DMS 273 treated with DMSO at 0.1 percent for 48 hours (cell line): ENCODE results near the gene NDUFAF3.
A peak's percentile ranks its signal among the peaks of the same experiment; 100 is the strongest.

Experiments used
- DNase-seq: peaks from one replicate; lab custom pipeline; 2025; lab: John Stamatoyannopoulos, UW

NDUFAF3 gene

DNA sequence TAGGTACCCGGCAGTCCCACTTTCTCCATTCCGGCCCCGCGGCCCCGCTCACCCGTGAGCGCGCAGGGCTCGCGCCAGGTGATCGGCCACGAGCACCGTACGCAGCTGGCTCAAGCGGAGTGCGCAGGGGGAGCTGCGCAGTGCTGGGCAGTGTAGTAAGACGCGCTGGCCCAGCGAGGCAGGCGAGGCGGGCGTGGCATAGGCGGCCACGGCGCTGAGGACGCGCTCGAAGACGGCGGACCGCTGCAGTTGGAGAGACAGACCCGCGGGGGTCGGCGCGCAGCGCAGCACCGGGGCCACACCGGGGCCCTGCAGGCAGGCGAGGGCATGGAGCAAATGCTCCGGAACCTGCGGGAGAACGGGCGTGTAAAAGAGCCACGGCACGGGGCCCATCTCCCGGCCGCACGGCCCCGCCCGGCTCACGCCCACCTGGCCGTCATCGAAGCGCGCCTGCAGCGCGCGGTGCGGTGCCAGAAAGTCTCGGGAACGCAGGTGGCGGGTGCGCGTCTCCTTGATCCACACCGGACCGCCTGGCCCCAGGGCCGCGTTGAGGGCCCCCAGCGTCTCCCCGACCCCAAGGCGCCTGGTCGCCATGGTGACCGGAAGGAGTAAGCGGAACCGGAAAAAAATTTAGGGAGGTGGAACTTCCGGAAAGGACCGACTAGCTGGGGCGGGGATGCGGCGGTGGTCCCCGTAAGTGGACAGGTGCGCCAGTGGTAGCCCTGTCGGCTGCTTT is 3.8 kb upstream of the NDUFAF3 start, which contains the start of gene DALRD3:
TSS of gene DALRD3 (minus strand) at position 610 of the 736 bp plus-strand sequence. CDS start at position 594, 16 bp downstream.
- DNase-seq = no peak

DNA sequence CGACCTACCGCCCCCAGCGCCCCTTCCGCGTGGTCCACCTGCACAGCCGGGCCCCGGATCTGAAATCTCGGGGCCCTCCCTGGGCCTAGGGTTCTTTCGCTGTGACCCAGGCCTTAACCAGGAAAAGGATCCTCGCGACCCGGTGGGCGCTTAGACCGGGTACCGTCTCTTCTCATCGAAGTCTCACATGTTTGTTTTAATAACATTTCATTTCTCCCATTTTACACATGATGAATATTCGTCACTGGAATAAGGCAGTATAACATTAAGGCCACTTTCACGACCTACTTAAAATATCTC is 3.3 kb upstream of the NDUFAF3 start:
- DNase-seq = no peak

DNA sequence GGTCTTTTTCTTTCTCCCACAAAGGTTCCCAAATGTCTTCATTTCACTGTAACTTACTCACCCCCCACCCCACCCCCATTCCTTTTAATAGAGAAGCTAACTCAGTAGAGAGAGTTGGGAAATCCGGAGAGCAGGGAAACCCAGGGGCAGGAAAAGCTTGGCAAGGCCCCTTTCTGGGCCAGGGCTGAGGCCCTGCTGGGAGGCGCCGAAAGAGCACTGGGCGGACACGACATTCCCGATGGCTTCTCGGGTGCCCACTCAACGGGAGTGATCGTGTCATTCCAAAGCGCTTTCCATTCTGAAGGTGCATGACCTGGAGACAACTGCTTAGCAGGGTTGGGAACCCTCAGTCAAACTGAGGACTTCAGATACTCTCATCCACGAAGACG is 2.0 kb upstream of the NDUFAF3 start:
- no peak for DNase-seq

GRCh38 chr3:49020330-49021212 is 1.4 kb upstream of the NDUFAF3 start:
- no peak for DNase-seq

DNA sequence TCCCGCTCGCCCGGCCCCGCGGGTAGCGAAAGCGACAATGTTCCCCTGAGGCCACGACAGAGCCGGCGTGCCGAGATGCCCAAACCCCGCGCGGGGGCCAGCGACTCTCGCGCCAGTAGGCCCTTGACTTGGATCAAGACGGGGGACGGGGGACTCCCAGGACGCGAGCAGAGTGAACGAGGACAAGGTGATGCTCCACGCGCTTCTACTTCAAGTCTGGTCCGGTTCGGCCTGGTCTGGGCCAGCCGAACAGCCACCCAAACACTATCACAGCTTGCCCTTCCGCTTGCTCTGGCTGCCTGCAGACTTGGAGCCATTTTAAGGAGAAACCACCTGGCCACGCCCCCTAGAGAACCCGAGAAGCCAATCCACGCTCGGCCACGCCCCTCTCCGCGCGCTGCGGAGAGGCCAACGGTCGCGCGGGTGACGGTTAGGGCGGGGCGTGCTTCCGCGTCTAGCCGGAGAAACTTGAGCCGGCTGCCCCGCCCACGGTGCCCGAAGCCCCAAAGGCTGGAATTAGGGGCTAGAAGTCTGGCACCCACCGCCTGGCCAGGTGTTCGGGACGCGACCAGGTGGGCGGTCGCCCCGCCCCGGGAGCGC is 608 bp upstream of the NDUFAF3 start:
- peak; percentile 83 for DNase-seq

GRCh38 chr3:49022688-49023171 is 809 bp downstream of the NDUFAF3 start:
- DNase-seq = no peak

DNA sequence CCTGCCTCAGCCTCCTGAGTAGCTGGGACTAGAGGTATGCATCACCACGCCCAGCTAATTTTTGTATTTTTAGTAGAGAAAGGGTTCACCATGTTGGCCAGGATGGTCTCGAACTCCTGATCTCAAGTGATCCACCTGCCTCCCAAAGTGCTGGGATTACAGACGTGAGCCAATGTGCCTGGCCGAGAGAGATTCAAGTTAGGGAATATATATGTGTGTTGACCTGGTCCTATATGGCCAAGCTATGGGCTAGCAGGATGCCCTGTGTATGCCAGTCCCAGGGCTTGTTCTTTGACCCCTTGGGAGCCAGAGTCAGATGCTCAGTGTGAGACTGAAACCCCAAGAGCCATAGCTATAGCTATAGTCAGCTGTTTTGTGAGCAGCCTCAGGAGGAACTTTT is 1.9 kb downstream of the NDUFAF3 start:
- no peak for DNase-seq

- DNase-seq = no peak
These were observed 2.5 kb downstream of the NDUFAF3 start for GRCh38 chr3:49024449-49024848.

DNA sequence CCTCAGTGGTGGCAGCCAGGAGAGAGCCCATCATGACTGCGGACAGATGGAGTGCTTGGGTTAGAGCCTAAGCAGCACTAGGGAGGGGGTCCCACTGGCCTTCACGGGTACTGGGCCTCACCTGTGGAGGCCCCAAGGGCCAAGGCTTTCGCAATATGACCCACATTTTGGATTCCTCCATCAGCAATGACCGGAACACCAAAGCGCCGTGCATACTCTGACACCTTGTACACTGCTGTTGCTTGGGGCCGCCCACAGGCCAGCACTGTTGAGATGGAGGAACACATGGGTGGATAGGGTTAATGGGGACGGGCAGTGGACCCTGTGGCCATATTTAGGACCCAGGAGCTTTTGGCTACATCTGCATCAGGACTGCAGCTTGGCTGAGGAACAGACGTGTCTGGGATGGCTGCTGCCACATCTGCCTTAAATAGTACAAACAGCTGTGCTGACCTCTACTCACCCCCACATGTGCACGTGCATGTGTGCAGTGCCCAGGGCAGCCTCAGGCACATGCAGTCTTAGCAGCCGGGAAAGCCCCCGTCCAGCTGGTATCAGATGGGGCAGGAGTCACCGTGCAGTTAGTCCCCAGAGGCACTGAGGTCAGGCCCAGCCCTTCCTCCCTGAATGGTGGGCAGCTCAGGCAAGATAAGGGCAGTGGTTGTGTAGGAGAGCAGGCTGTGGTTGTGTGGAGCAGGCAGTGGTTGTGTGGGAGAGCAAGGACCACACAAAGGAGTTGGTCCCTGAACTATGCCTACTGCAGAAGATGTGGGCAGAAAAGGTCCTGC is 3.3 kb downstream of the NDUFAF3 start:
- DNase-seq = no peak

DNA sequence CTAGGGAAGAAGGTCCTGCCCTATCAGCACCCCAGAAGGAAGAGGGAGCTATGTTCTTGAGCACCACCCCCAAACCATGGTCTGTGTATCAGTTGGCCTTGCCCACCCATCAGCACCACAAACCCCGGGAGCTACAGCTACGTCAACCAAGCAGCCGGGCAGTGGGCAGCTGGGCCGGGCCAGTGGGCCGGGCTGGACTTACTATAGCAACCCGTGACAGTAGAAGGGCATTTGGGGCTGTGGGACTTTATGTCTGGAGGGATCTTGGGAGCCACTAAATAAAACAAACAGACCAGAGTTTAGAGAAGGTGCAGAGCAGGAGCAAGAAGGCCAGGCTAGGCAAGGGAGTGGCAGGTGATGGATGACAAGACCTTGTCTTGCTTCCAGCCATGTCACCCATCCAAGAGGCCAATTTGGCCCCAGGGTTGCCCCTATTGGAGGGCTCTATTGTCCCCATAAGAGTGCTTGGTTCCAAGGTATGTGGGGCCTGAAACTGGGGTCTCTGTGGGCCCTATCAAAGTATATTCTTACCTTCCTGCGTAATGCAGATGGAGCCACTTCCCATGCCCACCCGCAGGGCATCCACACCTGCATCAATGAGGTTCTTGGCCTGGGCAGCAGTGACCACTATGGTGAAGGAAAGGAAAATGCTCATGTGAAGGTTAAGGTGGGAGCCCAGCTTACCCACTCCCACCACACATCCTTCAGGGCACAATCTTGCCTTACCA is 4.0 kb downstream of the NDUFAF3 start:
- no peak for DNase-seq

GRCh38 chr3:49026536-49026935 is 4.6 kb downstream of the NDUFAF3 start:
- no peak for DNase-seq

GRCh38 chr3:49027634-49028033 is 5.7 kb downstream of the NDUFAF3 start:
- DNase-seq = no peak

DNA sequence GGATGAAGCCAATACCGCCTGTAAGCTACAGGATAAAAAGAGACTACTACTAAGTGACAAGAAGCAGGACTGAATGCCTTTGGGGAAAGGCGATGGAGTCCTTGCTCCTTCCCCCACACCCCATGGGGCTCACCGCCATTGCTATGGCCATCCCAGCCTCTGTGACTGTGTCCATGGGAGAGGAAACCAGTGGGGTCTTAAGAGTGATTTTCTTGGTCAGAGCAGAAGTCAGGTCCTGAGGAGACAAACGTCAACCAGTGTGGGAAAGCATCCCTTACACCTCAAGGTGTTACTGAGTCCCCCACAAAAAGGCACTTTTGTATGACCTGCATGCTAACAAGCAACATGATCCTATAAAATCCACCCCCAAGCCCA is 6.4 kb downstream of the NDUFAF3 start:
- no peak for DNase-seq

GRCh38 chr3:49028673-49029562 is 7.0 kb downstream of the NDUFAF3 start, which contains the start of gene IMPDH2:
Gene IMPDH2, minus strand, starts transcription at chr3:49029398. Its CDS starts 48 bp downstream, at chr3:49029350.
- DNase-seq = peak; percentile 52

GRCh38 chr3:49029563-49029884 is 7.6 kb downstream of the NDUFAF3 start:
- no peak for DNase-seq

DNA sequence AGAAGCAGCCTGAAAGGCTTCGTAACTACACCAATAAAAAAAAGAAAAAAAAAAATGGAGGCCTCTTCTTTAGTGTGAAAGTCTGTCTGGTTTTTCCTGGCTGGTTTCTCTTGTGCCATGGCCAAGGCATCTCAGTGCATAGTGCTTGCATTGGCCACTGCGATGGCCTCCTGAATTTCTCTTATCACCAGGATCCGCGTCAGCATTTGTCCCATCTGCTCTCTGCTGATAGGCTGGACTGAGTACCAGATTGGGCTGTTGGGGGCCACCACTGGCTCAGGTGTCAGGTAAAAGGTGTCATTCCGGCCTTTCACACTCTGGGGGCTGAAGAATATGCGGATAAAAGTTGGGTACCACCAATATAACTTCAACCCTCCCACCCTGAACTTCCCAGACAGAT is 8.4 kb downstream of the NDUFAF3 start:
- no peak for DNase-seq

- DNase-seq = no peak
These were observed 10.9 kb downstream of the NDUFAF3 start for GRCh38 chr3:49032646-49033304.

DNA sequence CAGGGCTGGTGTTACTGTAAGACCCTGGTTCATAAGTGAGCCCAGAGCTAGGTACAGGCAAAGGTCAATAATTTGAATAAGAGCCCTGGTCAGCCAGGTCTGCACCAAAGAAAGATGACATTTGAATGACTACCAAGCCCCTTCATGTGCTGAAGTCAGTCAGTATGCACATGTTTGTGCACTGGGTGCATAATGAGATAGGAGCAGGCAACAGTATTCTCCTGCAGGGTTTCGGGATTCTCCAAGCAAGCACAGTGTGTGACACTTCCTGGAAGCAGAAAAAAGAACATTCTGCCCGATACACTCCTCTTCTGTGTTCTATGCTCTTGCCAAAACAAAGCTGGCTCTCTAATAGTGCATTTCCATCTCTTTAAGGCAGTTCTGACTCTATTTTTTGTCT is 12.7 kb downstream of the NDUFAF3 start:
- DNase-seq = no peak

- no peak for DNase-seq
These were observed 13.4 kb downstream of the NDUFAF3 start for GRCh38 chr3:49035281-49035680.

DNA sequence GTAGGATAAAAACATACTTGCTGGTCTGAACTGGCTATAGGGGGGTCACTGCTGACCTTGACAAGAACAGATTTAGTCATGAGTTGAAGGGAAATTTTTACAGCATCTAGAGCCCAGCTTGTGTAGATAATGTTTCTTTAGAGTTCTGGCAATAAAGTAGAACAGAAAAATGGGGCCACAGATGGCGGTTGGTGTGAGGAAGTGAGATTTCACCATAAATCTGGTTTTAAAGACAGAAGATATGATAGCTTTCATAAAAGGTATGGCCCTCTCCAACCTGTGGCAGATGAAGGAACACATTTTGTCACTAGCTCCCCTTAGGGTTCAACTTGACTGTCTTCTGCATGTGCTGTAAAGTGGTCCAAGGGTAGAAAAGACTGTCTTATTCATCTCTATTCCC is 31.6 kb downstream of the NDUFAF3 start:
- DNase-seq = no peak
